ENCODE results near the gene DKKL1.

DKKL1 gene

GRCh38 chr19:49395581-49396407 lies 32.1 kb downstream of the DKKL1 start:
- DNase-seq (ENCODE audit: low read depth in 2 of 3, low spot score in 1 of 3), result no peak

- no peak for DNase-seq (ENCODE audit: low read depth in 2 of 3, low spot score in 1 of 3)
Measured at GRCh38 chr19:49396738-49397505, 33.2 kb downstream of the DKKL1 start.

- no peak for DNase-seq (ENCODE audit: low read depth in 2 of 3, low spot score in 1 of 3)
Measured at GRCh38 chr19:49398001-49398615, 34.4 kb downstream of the DKKL1 start.

GRCh38 chr19:49398931-49399330 lies 35.3 kb downstream of the DKKL1 start:
- DNase-seq (ENCODE audit: low read depth in 2 of 3, low spot score in 1 of 3), result no peak

GRCh38 chr19:49400029-49400428 lies 36.4 kb downstream of the DKKL1 start:
- no peak for DNase-seq (ENCODE audit: low read depth in 2 of 3, low spot score in 1 of 3)

- DNase-seq (ENCODE audit: low read depth in 2 of 3, low spot score in 1 of 3), result no peak
Measured at GRCh38 chr19:49403404-49404187, 39.9 kb downstream of the DKKL1 start.

- no peak for DNase-seq (ENCODE audit: low read depth in 2 of 3, low spot score in 1 of 3)
Measured at GRCh38 chr19:49407079-49407478, 43.4 kb downstream of the DKKL1 start.

- no peak for DNase-seq (ENCODE audit: low read depth in 2 of 3, low spot score in 1 of 3)
Measured at GRCh38 chr19:49407482-49408015, 43.9 kb downstream of the DKKL1 start.

- DNase-seq (ENCODE audit: low read depth in 2 of 3, low spot score in 1 of 3), result no peak
Measured at GRCh38 chr19:49408816-49409440, 45.3 kb downstream of the DKKL1 start.

- DNase-seq (ENCODE audit: low read depth in 2 of 3, low spot score in 1 of 3), result no peak
Measured at GRCh38 chr19:49409441-49410029, 45.9 kb downstream of the DKKL1 start.

GRCh38 chr19:49411681-49412326 lies 48.1 kb downstream of the DKKL1 start:
- DNase-seq (ENCODE audit: low read depth in 2 of 3, low spot score in 1 of 3), result no peak

- no peak for DNase-seq (ENCODE audit: low read depth in 2 of 3, low spot score in 1 of 3)
Measured at GRCh38 chr19:49413348-49413747, 49.7 kb downstream of the DKKL1 start.

GRCh38 chr19:49414256-49414655 lies 50.6 kb downstream of the DKKL1 start:
- DNase-seq (ENCODE audit: low read depth in 2 of 3, low spot score in 1 of 3), result no peak

GRCh38 chr19:49415102-49415809 lies 51.6 kb downstream of the DKKL1 start:
- DNase-seq (ENCODE audit: low read depth in 2 of 3, low spot score in 1 of 3), result no peak

- DNase-seq (ENCODE audit: low read depth in 2 of 3, low spot score in 1 of 3), result no peak
Measured at GRCh38 chr19:49415810-49416200, 52.1 kb downstream of the DKKL1 start.

GRCh38 chr19:49417088-49417487 lies 53.4 kb downstream of the DKKL1 start:
- no peak for DNase-seq (ENCODE audit: low read depth in 2 of 3, low spot score in 1 of 3)

- no peak for DNase-seq (ENCODE audit: low read depth in 2 of 3, low spot score in 1 of 3)
Measured at GRCh38 chr19:49418511-49418910, 54.8 kb downstream of the DKKL1 start.

GRCh38 chr19:49419173-49419572 lies 55.5 kb downstream of the DKKL1 start:
- no peak for DNase-seq (ENCODE audit: low read depth in 2 of 3, low spot score in 1 of 3)

GRCh38 chr19:49420227-49420626 lies 56.5 kb downstream of the DKKL1 start:
- no peak for DNase-seq (ENCODE audit: low read depth in 2 of 3, low spot score in 1 of 3)

Data from stimulated activated CD4-positive, alpha-beta T cell treated with anti-CD3 and anti-CD28 coated beads, Interleukin-12 subunit alpha, Interleukin-12 subunit beta, amount 100 ng/mL, for 48 hours (primary cell).